H1 (cell line): Measurements from ENCODE around the gene EFHB. TPM values are rescaled to one million over a fixed set of nuclear protein-coding genes. Genes with fewer than 3 reads are reported as not detected.

ENCODE experiments used
- EGR1 ChIP-seq: IDR thresholded peaks from 2 replicates; pipeline ENCODE4 v1.6.1; 2011; ENCODE audit warnings: low read depth, low read length, borderline replicate concordance
- polyA plus RNA-seq, 7 experiments: library from polyadenylated mRNA; depleted of rRNA in 3 of 7; stranded (reverse) in 5 of 7; unstranded in 2 of 7; fragments of >200 nt in 5 of 7; fragments of 200-250 nt in 2 of 7; gene quantifications; 1 replicate in 5 of 7; 2 replicates in 1 of 7; 4 replicates in 1 of 7; pipeline versions ENCODE4 v1.2.1 to v1.2.3, GENCODE V29; 2011 to 2013; ENCODE audit warnings: missing spikeins in 2 of 7, mixed read lengths in 2 of 7
- total RNA-seq: library from RNA; stranded (reverse); fragmentation: NEBNext Ultra II Directional; extraction: Animal tissue kit (Norgen Biotek cat#: 25700); gene quantifications from 2 replicates; pipeline ENCODE4 v1.2.1, GENCODE V29; 2021

Gene EFHB
- total and polyA plus RNA-seq, 2 of the 8 experiments (the other 6 are each of a cell fraction or from before 2014, with no cell fraction given): 0.12 to 1.3 TPM

DNA sequence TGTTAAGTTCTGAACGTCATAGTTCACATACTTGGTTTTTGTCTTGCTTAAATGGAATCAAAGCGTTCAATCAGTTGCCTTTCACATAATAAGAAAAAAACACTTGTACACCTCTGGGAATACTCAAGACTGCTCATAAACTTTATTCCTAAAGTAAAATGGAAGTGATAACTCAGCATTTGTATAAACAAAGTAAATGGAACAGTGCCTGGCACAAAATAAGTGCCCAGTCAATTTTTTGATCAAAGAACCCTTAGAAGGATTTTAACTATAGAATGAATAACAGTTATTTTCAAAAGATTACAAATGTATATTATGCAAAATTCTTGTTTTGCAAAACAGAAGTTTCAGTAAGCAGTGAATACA lies 14.2 kb upstream of the EFHB start (continued):
- no peak for TF ChIP-seq EGR1
- TF ChIP-seq, all 59 proteins: peak for 0
